K562 (cell line): ENCODE measurements around the gene RIMBP3C. TPM values are rescaled to one million over a fixed set of nuclear protein-coding genes. Genes with fewer than 3 reads are reported as not detected.

Source experiments
- ATF4 ChIP-seq: fragments of 450-650 bp; formaldehyde crosslinking; IDR thresholded peaks from 2 replicates; pipeline ENCODE4 v1.4.0; 2022; ENCODE audit warnings: mild to moderate bottlenecking, moderate library complexity
- BCL6 ChIP-seq: fragments of 250-450 bp; sonication (Bioruptor Pico); IDR thresholded peaks from 2 replicates; pipeline ENCODE4 v1.4.0; 2020
- CHD1 ChIP-seq: fragments of 200-600 bp; sonication (generic); IDR thresholded peaks from one replicate; pipeline ENCODE4 v1.6.1; 2012; ENCODE audit warnings: mild to moderate bottlenecking, moderate library complexity, low read length, inconsistent platforms
- GMEB1 ChIP-seq: fragments of 250-450 bp; sonication (Bioruptor Pico); IDR thresholded peaks from 2 replicates; pipeline ENCODE4 v1.4.0; 2020; ENCODE audit warnings: mild to moderate bottlenecking
- HBP1 ChIP-seq: fragments of 450-650 bp; formaldehyde crosslinking; IDR thresholded peaks from 2 replicates; pipeline ENCODE4 v1.4.0; 2022; ENCODE audit warnings: missing genetic modification characterization
- OTX1 ChIP-seq: fragments of 450-650 bp; formaldehyde crosslinking; IDR thresholded peaks from 2 replicates; pipeline ENCODE4 v1.4.0; 2022; ENCODE audit warnings: mild to moderate bottlenecking
- RFX5 ChIP-seq: IDR thresholded peaks from 2 replicates; pipeline ENCODE4 v1.6.1; 2011; ENCODE audit warnings: low read depth, mild to moderate bottlenecking, improper control_type of control experiment, low read length
- SIRT6 ChIP-seq: IDR thresholded peaks from one replicate; pipeline ENCODE4 v1.6.1; 2012; ENCODE audit warnings: low read depth, mild to moderate bottlenecking, control low read depth, inconsistent platforms, low read length, moderate library complexity
- SMAD4 ChIP-seq: fragments of 250-450 bp; sonication (Bioruptor Pico); conservative IDR thresholded peaks from 2 replicates; pipeline ENCODE4 v1.8.0; 2021; ENCODE audit warnings: inconsistent platforms, mild to moderate bottlenecking, moderate library complexity
- TRIM25 ChIP-seq: fragments of 450-650 bp; IDR thresholded peaks from 2 replicates; pipeline ENCODE4 v1.7.0; 2016; ENCODE audit warnings: borderline replicate concordance
- U2AF1 ChIP-seq: fragments of 200-400 bp; formaldehyde crosslinking; optimal IDR thresholded peaks from 2 replicates; pipeline ENCODE3; 2017; ENCODE audit warnings: mild to moderate bottlenecking, low read depth, low read length, moderate library complexity
- ZNF41 ChIP-seq: fragments of 250-450 bp; sonication (Bioruptor Pico); conservative IDR thresholded peaks from 2 replicates; pipeline ENCODE4 v1.4.0; 2020; ENCODE audit warnings: mild to moderate bottlenecking
- ZNF740 ChIP-seq, 3 experiments: fragments of 200-800 bp in 1 of 3; sonication (Bioruptor generic) in 1 of 3; sonication (generic) in 1 of 3; formaldehyde crosslinking in 1 of 3; IDR thresholded peaks; 2 replicates each; pipeline versions ENCODE4 v1.6.1 to v1.8.0; 2016 to 2022; ENCODE audit warnings: mild to moderate bottlenecking in 2 of 3, missing compliant biosample characterization in 2 of 3, missing genetic modification characterization in 2 of 3, missing genetic modification reagents in 1 of 3
- ZNF764 ChIP-seq: fragments of 250-450 bp; sonication (Bioruptor Pico); IDR thresholded peaks from 2 replicates; pipeline ENCODE4 v1.4.0; 2020; ENCODE audit warnings: low read depth, mild to moderate bottlenecking, moderate library complexity
- polyA plus RNA-seq, 8 experiments: library from polyadenylated mRNA; depleted of rRNA in 4 of 8; stranded (reverse) in 5 of 8; unstranded in 3 of 8; fragments of >200 nt; fragmentation: Nextera tagmentation in 2 of 8; fragmentation: Illumina TruSeq in 1 of 8; extraction: Ambion mirVana in 2 of 8; extraction: Trizol in 1 of 8; gene quantifications; 2 replicates each; pipeline versions ENCODE4 v1.2.1 to v1.2.3, GENCODE V29; 2011 to 2014; ENCODE audit warnings: inconsistent platforms in 1 of 8, missing spikeins in 1 of 8
- total RNA-seq, 7 experiments: library from RNA; depleted of rRNA in 6 of 7; stranded (reverse); fragments of >200 nt in 6 of 7; fragmentation: Illumina TruSeq in 2 of 7; extraction: Trizol in 2 of 7; gene quantifications; 2 replicates each; pipeline versions ENCODE4 v1.2.1 to v1.2.3, GENCODE V29; 2011 to 2021; ENCODE audit warnings: low replicate concordance in 1 of 7
- TF ChIP-seq, protein P1 (sequence below), 2 experiments: fragments of 450-650 bp in 1 of 2; sonication (generic) in 1 of 2; formaldehyde crosslinking in 1 of 2; IDR thresholded peaks in 1 of 2; conservative IDR thresholded peaks in 1 of 2; 2 replicates each; pipeline versions ENCODE4 v1.6.1 to v1.8.1; 2016 to 2023; ENCODE audit warnings: mild to moderate bottlenecking in 2 of 2, moderate library complexity in 2 of 2, inconsistent platforms in 1 of 2, missing genetic modification reagents in 1 of 2
- TF ChIP-seq, protein P2 (sequence below): sonication (generic); formaldehyde crosslinking; IDR thresholded peaks from 2 replicates; pipeline ENCODE4 v1.8.0; 2022; ENCODE audit warnings: mild to moderate bottlenecking, low read depth, missing genetic modification reagents

The RIMBP3C gene
- total and polyA plus RNA-seq, 9 of the 15 experiments (the other 6 are each of a cell fraction or from before 2014, with no cell fraction given): 0.09 to 0.98 (median 0.17) TPM; not detected in 2

DNA sequence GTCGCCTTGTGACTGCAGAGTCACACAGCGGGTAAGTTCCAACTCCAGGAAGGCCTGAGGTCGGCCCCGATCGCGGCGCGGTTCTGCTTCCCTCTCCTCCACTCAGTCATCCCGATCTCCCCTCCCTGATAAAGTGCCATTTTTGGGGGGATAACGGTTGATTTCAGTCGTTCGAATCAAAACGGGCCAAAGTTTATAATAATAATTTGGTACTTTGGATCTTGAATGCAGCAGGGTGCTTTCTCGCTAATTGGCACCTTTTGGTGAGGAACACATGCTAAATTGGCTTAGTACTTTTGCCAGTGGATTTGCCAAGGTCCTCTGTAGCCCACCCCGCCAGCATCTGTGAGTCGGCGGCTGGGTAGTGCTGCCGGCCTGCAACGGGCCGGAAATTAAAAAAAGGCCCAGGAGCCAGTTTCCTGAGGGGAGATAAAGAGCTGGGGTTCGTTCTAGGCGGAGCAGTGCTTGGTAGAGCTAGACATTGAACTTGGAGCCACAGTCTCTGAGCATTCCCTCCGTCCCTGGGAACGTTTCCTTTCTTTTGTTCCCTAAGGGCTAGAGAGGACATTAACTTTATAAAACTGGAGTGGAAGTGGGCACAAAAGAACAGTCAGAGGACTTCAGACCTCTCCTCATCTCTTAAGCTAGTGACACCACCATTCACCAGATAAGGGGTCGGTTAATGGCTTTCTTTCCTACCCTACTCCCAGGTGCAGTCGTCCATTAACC lies 17.2 kb upstream of the RIMBP3C start (continued):
- TF ChIP-seq BCL6 (CRISPR knock-in tag): 0 out of 2 replicates have a peak, but pooled peaks have one; percentile 4
- TF ChIP-seq RFX5: no peak
- TF ChIP-seq U2AF1: no peak
- peak; percentile 80 for TF ChIP-seq OTX1
- TF ChIP-seq SIRT6: peak; percentile 43
- TF ChIP-seq, protein P1, sequence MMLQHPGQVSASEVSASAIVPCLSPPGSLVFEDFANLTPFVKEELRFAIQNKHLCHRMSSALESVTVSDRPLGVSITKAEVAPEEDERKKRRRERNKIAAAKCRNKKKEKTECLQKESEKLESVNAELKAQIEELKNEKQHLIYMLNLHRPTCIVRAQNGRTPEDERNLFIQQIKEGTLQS (IDR thresholded peaks at IDR 0.05): no peak
- TF ChIP-seq, protein P1 (CRISPR knock-in tag; conservative IDR thresholded peaks at IDR 0.05): 0 out of 2 replicates have a peak, but pooled peaks have one; percentile 71
- TF ChIP-seq SMAD4: 0 out of 2 replicates have a peak, but pooled peaks have one; percentile 12
- no peak for TF ChIP-seq ZNF764
- TF ChIP-seq TRIM25: no peak
- TF ChIP-seq ZNF41 (CRISPR knock-in tag): peak; percentile 30; the same call in 1 of the 2 replicates
- no peak for TF ChIP-seq ZNF740 (CRISPR knock-in tag; IDR thresholded peaks at IDR 0.05)
- TF ChIP-seq ZNF740 (tag; IDR thresholded peaks at IDR 0.05): no peak
- peak; percentile 4; the same call in 1 of the 2 replicates for TF ChIP-seq HBP1 (CRISPR knock-in tag)
- peak; percentile 3; the same call in 1 of the 2 replicates for TF ChIP-seq ATF4
- peak; percentile 19 for TF ChIP-seq CHD1
- TF ChIP-seq, protein P2, sequence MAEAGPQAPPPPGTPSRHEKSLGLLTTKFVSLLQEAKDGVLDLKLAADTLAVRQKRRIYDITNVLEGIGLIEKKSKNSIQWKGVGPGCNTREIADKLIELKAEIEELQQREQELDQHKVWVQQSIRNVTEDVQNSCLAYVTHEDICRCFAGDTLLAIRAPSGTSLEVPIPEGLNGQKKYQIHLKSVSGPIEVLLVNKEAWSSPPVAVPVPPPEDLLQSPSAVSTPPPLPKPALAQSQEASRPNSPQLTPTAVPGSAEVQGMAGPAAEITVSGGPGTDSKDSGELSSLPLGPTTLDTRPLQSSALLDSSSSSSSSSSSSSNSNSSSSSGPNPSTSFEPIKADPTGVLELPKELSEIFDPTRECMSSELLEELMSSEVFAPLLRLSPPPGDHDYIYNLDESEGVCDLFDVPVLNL (CRISPR knock-in tag): 0 out of 2 replicates have a peak, but pooled peaks have one; percentile 76
- TF ChIP-seq GMEB1 (CRISPR knock-in tag): peak; percentile 27; the same call in 1 of the 2 replicates
